Epidermal melanocyte (primary cell): ENCODE data around the gene PAXIP1.
"Not testable (repeated sequence)": the region's sequence is repeated elsewhere in the genome, so short reads cannot be mapped to it uniquely, and the experiment has no call there.

ENCODE experiments used
- DNase-seq: peaks from one replicate; pipeline ENCODE4 v3.0.0; 2011; ENCODE audit warnings: low spot score; ENCODE audit not compliant: insufficient read length

Gene PAXIP1

DNA sequence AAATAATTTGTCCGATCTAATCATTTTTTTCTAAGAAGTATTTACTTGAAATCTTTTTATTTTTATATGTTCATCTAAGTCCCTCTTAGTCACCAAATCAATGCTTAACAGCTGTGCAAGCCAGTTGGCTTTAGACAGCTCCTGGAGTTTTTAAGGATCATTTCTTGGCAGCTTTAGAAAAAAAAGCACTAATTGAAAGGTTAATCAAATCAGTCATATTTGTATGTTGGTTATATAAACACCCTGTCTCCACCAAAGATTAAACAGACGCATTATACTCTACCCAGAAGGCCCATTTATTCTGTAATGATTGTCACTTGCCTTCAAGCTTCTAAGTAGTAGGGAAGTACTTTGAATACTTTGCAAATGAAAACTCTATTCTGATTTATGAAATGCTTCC, 60.2 kb downstream of the PAXIP1 start:
- DNase-seq = no peak

DNA sequence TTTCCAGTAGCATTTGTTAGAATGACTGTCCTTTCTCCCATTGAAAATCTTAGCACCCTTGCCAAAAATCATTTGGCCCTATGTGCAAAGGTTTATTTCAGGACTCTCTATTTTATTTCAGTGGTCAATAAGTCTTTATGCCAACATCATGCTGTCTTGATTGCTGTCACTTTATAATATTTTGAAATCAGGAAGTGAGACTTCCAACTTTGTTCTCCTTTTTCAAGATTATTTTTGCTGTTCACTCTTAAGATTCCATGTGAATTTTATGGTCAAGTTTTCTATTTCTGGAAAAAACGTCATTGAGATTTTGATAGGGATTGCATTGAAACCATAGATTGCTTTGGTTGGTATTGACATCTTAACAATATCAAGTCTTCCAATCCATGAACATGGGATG, 65.1 kb downstream of the PAXIP1 start:
- DNase-seq = no peak

DNA sequence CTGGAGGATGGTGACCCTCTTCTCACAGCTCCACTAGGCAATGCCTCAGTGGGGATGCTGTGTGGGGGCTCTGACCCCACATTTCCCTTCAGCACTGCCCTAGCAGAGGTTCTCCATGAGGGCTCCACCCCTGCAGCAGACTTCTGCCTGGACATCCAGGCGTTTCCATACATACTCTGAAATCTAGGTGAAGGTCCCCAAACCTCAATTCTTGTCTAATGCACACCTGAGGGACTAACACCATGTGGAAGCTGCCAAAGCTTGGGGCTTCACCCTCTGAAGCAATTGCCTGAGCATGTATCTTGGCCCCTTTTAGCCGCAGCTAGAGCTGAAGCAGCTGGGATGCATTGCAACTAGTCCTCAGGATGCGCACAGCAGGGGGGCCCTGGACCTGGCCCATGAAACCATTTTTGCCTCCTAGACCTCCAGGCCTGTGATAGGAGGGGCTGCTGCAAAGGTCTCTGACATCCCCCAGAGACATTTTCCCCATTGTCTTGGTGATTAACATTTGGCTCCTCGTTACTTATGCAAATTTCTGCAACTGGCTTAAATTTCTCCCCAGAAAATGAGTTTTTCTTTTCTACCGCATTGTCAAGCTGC, 68.5 kb downstream of the PAXIP1 start:
- not testable (repeated sequence) for DNase-seq

DNA sequence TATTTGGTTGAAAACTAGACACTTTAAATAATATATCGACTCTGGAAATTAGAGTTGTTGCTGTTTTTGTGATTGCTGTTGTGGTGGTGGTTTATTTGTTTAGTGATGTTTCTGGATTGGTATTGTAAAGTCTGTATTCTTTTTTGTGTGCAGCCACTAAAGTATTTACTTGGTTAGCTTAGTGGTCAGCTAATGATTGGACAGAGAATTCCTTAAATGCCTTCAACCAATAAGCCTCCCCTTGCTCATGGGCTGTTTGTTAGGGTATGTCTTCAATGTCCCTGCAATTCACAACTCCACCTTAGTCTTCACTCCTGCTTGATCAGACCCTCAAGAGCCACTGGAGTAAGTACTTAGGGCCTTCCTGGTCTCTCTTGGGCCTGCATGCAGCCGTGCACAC, 71.0 kb downstream of the PAXIP1 start:
- DNase-seq = no peak

DNA sequence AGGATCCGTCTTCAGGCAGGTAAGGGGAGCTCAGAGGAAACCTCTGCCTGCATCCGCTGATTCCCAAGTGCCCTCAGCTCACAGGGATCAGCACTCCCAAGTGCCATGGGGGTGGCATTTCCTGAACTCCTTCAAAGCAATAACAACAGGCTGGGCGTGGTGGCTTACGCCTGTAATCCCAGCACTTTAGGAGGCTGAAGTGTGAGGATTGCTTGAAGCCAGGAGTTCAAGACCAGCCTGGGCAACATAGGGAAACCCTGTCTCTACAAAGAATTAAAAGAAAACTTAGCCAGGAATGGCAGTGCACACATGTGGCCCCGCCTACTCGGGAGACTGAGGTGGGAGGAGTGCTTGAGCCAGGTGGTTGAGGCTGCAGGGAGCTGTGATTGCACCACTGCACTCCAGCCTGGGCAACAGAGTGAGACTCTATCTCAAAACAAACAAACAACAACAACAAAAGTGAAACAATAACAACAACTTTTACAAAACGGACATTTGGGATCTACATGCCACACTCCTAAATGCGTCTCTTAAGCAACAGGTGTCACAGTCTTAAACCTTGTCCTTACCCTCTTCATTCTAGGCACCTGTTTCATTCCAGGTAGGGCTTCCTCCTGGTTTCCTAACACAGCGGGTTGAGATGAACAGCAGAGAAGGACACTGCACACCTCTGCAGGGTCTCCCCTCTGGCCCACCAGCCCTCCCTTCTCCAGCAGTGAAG, 73.8 kb downstream of the PAXIP1 start:
- no peak for DNase-seq

DNA sequence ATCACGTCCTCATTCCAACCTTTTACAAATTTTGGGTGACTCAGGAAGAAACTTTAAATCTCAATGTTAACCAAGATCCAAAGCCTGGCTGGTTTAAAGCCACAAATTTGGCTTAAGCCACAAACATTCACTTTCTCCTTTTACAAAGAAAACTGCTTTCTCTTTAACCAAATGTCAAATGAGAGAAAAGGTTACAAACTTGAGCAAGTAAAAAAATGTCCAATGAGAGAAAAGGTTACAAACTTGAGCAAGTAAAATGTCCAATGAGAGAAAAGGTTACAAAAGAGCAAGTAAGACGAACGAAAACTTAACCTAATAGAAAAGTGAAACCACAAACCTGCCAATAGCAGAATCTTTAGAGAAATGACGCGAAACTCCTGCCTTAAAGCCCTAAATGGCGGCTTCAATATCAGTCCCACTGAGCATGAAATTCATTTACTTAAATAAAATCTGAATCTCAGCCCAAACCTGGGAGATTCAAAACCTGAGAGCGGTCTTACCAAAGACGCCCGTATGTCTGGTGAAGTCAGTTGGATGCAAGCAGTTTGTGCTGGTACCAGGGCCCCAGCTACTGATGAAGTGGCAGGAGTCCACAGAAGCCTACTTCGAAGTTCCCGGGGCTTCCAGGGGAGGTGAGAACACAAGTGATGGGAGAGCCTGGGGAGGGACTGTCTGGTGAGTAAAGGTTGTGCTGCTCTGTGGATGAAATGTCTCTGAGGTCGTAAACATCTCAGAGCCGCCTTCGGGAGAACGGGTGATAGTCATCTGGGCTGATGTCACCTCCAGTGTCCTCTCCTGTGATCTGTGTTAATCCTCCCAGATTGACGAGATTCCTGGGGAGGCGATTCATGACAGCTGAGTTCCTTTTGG, 74.6 kb downstream of the PAXIP1 start:
- DNase-seq = peak; percentile 66

DNA sequence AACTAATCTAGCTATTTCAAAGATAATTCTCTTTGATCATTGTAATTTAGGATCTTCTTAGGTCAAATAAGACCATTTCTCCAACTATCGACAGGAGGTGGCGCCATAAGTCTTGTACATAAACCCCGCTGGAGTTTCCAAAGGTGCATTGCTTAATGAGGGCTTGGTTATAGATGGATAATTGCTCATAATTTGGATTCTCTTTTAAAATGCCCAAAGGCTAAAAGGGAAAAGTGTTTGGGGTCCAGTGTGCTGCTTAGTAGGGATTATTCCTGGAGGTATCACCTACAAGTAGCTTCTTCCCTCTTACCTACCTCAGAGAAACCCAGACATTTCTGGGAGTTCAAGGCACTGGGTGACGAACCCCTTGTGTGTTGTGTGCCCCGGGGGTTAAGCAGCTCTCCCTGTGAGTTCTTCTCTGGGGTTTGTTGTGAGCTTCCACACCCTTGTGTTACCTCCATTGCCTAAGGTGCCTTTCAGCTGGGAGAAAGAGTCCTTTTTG, 75.2 kb downstream of the PAXIP1 start:
- peak; percentile 40 for DNase-seq

DNA sequence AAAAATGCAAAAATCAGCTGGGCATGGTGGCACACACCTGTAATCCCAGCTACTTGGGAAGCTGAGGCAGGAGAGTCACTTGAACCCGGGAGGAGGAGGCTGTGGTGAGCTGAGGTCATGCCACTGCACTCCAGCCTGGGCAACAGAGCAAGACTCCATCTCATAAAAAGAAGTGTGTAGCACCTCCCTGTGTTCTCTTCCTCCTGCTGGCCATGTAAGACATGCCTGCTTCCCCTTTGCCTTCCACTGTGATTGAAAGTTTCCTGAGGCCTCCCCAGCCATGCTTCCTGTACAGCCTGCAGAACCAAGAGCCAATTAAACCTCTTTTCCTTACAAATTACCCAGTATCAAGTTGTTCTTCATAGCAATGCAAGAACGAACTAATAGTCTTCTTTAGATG, 80.5 kb downstream of the PAXIP1 start:
- DNase-seq = not testable (repeated sequence)

DNA sequence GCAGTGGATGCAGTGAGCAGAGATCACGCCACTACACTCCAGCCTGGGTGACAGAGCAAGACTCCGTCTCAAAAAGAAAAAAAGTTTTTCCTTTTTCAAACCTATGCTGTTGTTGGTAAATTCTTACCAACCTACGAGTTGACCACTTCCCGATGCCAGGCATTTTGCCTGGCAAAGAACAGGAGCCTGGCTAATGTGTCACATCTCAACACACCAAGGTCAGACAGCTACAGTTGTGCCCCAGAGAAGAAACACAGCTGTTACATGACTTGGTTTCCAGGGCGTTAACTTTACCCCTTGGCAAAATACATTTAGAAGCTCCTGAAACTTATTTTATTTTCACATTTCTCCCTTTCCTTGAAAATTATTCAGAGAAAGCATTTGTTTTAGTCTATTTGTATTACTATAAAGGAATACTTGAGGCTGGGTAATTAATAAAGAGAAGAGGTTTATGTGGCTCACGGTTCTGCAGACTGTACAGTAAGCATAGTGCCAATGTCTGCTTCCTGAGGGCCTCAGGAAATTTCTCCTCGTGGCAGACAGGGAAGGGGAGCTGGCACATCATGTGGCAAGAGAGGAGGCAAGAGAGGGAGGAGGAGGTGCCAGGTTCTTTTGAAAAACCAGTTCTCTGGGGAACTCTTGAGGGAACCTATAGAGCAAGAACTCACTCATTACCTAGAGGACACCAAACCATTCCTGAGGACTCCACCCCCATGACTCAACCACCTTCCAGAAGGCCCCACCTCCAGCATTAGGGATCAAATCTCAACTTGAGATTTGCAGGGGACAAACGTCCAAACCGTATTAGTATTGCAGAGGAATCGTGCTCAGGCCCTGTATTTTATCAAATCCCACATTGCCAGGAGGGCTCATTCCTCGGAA, 83.3 kb downstream of the PAXIP1 start:
- no peak for DNase-seq

DNA sequence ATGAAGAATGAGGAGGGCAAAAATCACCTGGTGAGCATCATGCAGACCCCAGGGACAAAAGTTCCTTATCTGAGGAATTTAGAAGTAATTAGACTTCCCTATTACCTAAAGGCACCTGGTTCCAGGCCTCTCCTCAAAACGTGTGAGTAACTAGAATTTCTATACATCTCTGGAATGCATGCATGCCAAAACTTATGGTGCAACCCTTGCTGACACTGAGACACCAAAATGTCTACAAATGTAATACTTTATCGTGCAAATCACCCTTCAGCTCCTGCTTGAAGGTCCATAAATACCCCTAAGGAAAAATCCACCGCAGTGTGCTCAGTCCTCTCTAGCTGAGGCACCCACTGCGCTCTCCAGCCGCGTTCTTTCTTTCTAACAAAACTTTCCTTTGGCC, 84.2 kb downstream of the PAXIP1 start:
- DNase-seq = no peak

DNA sequence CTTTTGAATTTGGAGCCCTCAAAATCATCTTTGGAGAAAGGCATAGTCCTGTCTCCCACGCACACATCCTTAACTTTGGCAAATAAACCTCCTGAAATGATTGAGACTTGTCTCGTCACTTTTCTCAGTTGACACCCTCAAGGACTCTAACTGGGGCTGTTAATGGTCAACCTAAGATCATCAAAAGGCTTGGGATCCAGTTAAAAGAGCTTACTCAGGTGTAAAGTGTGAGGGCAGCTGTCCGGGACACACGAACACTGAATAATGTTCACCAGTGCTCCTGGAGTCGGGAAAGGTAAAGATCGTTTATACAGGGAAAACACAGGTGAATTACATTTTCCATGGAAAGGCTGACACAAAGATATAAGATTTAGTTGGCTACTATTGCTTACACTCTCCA, 84.7 kb downstream of the PAXIP1 start:
- DNase-seq = no peak

DNA sequence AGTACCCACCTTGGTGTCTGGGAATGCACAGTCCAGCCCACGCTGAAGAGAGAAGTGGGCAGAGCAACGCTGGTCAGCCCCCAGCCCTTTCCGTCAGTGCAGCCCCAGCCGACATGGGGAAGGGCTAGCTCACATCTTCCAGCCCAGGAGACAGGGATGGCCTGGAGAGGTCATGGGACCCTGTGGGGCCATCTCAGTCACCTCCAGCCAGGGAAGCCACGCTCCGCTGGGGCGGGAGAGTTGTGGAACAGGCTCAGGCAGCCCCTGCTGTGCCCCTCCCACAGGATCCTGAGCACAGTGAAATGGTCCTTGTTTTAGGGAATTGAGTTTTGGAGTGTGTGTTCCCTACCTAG, 85.1 kb downstream of the PAXIP1 start:
- no peak for DNase-seq

DNA sequence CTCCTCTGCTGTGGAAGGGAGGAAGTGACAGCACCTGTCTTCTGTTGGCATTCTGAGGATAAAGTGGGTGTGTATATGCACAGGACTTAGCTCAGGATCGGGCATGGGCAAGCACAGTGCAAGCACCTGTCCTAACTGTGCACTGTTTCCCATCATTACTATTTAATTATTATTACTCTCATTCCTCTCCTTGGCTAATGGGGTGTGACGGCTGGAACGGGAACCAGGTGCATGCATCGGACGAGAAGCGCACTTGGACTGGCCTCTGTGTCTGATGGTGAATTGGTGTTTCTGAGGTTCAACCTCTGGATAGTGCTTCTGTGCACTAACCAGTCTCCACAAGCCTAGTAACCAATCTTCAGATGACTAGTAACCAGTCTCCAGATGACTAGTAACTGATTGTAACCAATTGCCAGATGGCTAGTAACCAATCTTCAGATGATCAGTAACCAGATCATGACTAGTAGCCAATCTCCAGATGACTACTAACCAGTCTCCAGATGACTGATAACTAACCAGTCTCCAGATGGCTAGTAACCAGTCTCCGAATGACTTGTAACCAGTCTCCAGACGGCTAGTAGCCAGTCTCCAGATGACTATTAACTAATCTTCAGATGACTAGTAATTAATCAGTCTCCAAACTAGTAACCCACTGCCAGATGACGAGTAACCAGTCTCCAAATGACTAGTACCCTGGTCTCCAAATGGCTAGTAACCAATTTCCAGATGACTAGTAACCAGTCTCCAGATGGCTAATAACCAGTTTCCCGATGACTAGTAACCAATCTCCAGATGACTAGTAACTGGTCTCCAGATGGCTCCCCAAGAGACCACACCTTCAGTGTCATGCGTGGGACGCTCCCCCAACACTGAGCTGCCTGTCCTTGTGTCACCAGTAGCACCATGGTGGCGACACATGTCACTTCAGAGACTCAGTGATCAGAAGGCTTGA, 85.8 kb downstream of the PAXIP1 start:
- DNase-seq = no peak

DNA sequence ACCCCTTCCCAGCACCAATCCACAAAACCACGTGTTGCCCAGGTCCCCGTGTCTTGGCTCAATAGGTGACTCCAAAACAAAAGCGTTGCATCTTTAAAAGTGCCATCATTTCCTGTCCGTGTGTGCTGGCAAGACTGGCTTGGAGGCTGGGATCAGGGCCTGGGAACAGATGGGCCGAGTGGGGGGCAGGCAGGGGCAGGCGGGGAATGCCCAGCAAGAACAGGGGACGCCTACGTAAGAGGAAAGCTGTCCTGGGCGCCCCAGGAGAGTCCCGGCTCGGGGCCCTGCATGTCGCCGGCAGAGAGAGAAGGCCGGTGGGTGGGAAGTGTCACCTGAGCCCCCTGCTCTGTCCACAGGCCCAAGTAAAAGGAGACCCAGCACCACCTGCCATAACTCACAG, 86.5 kb downstream of the PAXIP1 start:
- no peak for DNase-seq

DNA sequence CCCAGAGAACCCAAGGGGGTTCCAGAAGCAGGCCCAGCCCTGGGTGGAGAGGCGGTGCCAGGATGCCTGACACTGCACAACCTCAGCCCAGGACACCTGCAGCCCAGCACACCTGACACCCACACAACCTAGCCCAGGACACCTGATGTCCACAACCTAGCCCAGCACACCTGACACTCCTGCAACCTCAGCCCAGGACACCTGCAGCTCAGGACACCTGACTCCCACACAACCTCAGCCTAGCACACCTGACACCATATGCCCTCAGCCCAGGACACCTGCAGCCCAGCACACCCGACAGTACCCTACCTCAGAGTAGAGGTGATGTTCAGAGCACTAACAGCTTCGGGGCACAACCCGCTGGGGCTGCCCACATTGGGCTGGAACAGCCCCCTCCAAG, 87.3 kb downstream of the PAXIP1 start:
- DNase-seq = no peak

DNA sequence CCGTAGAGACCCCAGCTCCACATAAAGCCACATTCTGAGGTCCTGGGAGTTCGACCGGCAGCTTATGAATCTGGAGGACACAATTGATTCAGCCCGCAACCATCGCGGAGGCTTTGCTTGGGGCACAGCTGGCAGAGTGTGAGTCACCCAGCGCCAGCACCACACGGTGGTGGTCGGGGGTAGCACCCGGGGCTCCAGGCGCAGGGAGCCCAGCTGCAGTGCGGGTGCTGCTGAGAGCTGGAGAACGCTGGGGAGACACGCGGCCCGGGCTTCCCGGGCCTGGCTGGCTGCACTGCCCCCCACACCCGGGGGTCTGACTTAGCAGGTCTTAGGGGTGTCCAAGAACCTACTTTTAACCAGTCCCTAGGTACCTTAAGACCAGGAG, 87.9 kb downstream of the PAXIP1 start:
- no peak for DNase-seq

DNA sequence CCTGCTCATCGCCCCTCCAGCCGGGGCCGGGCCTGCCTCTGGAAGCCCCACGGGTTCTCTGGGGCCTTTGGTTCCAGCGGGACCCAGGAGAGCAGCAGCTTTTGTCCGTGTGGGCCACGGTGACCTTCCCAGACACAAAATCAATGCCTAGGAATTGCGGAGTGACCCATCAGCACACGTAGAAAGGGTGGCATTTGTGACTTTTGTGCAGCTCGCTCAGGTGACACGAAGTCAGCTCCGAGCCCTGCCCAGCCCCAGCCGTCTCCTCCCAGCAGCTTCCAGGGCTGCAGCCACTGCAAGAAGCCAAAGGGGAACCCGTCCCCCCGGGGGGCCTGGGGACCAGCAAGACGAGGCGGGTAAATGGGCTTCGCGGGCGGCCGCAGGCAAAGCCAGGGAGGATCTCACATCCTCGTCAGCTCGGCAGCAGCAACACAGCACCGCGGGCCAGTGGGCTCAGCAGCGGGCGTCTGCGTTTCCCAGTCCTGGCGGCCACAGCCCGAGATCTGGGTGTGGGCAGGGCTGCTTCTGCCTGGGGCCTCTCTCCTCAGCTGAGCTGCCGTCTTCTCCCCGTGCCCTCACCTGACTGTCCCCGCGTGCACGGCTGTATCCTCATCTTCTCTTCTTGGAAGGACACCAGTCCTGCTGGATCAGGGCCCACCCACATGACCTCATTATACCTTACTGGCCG, 88.5 kb downstream of the PAXIP1 start:
- DNase-seq = no peak

DNA sequence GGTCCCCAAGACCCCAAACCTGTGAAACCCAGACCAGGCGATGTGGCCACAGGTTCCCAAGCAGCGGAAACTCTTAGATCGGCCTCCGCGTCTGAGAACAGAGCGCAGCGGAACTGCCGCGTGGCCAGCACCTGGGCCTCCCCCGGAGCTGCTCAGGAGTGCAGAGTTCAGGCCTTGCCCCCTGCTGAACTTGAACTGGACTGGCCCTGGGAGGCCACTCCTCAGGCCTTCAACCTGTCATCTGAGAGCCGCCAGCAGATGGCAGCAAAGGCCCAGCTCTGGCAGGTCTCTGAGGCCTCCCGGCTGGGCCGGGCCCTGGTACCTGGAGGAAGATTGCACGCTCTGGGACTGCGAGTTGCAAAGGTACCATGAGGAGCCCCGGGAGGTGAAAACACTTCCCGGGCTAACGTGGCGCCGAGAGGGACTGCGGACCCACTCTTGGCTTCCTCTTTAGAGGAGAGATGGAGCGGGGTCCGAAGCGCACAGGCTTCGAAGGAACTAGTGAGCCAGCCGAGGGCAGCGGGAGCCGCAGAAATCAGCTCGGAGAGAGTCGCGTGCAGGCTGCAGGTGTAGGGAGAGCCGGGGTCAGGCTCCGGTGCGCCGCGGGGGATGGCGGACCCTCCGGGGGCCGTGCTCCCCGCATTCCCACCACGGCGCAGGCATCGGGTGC, 89.2 kb downstream of the PAXIP1 start:
- no peak for DNase-seq
